HG03354 (cell line): ENCODE data around the gene TAS2R60.
"Not testable (repeated sequence)": the region's sequence is repeated elsewhere in the genome, so short reads cannot be mapped to it uniquely, and the experiment has no call there.

Experiments used
- ATAC-seq: cut with Tn5 transposase; IDR thresholded peaks from one replicate; pipeline ENCODE4 v1.9.1; 2021; ENCODE audit warnings: mild to moderate bottlenecking; ENCODE audit not compliant: unreplicated experiment, poor library complexity, severe bottlenecking

TAS2R60 gene

DNA sequence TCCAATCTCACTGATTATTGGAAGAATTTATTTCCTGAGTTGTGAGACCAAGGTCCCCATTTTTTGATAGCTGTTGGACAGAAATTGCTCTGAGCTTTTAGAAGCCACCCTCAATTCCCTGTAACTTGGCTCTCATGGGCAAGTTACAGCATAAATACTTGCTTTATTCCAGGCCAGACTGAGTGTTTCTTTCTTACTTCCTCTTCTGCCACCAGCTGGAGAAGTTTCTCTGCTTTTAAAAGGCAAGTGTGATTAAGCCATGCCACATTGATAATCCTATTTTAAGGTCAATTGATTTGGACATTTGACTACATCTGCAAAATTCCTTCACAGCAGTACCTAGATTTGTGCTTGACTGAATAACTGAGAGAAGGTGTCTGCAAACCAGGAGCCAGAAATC lies 20.3 kb downstream of the TAS2R60 start:
- no peak for ATAC-seq

GRCh38 chr7:143463957-143464356 lies 20.7 kb downstream of the TAS2R60 start:
- ATAC-seq, result no peak

- ATAC-seq, result no peak
Observed at GRCh38 chr7:143467724-143468123, 24.5 kb downstream of the TAS2R60 start.

DNA sequence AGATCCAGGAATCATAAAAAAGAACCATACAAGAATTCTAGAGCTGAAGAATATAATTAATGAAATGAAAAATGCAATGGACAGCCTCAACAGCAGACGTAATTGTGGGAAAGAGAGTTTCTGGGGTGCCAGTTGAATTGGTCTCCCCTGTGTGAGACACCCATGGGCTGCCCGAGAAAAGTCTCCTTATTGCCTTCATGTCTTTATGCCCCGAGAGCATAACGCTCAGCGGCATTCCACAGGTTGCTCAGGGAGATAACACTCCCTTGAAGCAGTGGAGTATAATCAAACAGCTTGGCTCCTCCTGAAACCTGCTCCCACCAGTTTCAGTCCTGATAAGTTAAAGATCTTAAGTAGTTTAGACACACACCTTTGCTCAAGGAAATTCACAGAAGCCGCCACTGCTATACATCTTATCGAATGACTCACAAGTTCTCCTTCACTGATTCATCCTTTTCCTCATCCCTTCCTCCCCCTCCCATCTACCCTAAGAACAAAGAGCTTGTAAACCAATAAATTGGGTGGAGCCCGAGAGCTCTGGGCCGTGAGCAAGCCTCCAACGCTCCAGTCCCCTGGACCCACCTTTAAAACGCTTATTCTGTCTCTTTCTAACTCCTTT lies 28.9 kb downstream of the TAS2R60 start:
- ATAC-seq, result not testable (repeated sequence)

DNA sequence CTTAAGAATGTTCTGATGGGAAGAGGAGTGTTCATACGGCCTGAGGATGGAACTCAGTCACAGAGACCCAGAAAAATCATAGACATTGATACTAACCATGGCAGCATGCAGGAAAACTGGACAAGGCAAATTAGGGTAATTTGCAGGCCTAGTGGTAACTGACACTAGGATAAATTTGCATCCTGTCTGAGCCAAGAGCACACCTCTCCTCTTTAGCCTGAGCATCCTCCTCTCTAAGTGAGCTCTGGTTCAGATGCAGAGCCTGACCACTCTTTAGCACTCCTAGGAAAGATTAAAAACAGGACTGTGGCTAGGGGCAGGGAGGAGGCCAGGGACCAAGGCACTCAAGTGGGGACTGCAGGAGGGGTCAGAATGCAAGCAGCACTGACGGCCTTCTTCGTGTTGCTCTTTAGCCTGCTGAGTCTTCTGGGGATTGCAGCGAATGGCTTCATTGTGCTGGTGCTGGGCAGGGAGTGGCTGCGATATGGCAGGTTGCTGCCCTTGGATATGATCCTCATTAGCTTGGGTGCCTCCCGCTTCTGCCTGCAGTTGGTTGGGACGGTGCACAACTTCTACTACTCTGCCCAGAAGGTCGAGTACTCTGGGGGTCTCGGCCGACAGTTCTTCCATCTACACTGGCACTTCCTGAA lies 34.4 kb downstream of the TAS2R60 start, which contains the start of gene TAS2R41:
TAS2R41 (plus strand) TSS at position 373 of the 650 bp plus-strand sequence; CDS start at position 373, 0 bp downstream.
- no peak for ATAC-seq

DNA sequence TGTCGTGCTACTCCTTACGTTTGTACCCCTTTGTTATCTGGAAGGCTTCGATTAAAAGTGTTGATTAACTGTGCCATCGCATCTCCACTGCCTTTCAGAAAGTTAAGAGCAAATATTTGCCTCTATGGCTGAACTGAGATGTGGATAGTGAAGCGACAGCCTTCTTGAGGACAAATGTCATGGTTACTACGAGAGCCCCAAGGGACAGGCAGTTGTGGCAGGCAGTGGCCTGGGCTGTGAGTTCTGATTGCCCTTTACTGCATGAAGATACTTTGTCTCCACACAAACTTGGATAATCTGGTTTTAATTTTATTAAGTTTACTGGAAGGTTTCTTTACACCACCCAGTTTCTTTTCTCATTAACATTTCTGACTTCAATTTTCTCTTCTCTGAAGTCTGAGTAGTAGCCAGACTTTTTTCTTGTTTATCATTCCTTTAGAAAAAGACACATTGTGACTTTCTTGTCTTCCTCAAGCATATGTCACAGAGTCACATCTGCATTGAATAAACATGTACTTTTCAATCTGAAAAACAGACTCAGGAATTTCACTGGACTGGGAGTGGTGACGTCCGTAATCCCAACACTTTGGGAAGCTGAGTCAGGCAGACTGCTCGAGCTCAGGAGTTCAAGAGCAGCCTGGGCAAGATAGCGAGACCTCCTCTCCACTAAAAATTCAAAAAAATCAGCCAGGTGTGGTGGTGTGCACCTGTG lies 36.0 kb downstream of the TAS2R60 start:
- ATAC-seq, result no peak

- ATAC-seq, result no peak
Observed at GRCh38 chr7:143480501-143480900, 37.2 kb downstream of the TAS2R60 start.

GRCh38 chr7:143484119-143484518 lies 40.9 kb downstream of the TAS2R60 start:
- no peak for ATAC-seq

DNA sequence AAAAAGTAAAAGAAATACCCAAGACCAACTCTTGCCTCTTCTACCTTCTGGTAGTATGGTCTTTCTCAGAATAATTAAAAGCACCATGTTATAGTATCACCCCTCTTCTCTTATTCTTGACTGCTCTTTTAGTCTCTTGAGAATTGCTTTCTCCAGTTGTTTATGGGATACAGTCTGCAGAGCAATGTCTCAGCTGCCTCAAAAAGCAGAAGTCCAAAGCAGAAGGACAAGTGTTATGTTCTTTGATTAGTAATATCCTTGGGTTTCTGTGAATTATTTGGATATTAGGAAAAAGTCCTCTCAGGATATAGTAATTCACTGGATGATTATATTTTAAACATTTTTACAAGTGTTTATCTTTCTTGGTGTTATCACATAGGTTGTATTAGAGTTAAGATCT lies 41.8 kb downstream of the TAS2R60 start:
- no peak for ATAC-seq

DNA sequence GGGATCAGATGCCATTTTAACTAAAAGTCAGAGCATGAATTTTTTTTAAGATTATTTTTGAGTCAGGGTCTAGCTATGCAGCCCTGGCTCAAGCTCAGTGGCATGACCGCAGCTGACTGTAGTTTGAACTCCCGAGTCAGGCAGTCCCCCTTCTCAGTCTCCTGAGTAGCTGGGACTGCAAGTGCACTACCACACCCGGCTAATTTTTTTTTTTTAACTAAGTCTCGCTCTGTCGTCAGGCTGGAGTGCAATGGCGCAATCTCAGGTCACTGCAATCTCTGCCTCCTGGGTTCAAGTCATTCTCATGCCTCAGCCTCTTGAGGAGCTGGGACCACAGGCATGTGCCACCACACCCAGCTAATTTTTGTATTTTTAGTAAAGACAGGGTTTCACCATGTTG lies 42.2 kb downstream of the TAS2R60 start:
- ATAC-seq, result no peak

DNA sequence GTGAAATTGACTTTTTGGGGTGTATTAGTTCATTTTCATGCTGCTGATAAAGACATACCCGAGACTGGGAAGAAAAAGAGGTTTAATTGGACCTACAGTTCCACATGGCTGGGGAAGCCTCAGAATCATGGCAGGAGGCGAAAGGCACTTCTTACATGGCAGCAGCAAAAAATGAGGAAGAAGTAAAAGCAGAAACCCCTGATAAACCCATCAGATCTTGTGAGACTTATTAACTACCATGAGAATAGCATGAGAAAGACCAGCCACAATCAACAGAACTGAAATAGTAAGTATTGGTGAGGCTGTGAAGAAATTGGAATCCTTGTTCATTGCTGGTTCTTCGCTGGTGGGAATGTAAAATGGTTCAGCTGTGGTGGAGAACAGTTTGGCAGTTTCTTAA lies 43.0 kb downstream of the TAS2R60 start:
- not testable (repeated sequence) for ATAC-seq

GRCh38 chr7:143487061-143487460 lies 43.8 kb downstream of the TAS2R60 start:
- ATAC-seq, result no peak

- no peak for ATAC-seq
Observed at GRCh38 chr7:143487566-143487965, 44.3 kb downstream of the TAS2R60 start.

DNA sequence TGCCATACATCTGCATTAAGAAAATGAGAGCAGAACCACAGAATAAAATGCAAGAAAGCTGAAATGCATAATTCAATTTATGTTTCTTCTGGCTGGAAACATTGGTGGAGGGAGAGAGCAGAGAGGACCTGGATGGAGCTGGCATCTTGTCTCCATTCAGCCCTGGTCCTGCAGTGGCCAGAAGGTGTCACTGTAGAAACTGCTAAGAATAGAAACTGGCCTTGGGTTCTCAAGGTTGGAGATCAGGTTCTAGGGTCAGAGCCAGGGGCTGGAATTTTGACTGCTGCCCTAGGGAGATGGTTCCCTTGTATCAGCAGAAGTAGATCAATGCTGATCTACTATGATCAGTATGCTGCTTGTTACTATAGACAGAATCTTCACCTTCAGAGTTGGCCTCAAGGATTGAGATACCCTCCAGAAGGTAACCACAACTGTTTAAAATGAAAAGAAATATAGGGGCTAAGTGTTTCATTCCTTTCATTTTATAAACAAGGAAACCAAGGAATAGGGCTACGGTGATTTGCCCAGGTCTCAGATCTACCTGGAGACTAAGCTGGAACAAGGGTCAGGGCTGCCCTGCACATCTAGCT lies 47.6 kb downstream of the TAS2R60 start:
- ATAC-seq, result no peak

DNA sequence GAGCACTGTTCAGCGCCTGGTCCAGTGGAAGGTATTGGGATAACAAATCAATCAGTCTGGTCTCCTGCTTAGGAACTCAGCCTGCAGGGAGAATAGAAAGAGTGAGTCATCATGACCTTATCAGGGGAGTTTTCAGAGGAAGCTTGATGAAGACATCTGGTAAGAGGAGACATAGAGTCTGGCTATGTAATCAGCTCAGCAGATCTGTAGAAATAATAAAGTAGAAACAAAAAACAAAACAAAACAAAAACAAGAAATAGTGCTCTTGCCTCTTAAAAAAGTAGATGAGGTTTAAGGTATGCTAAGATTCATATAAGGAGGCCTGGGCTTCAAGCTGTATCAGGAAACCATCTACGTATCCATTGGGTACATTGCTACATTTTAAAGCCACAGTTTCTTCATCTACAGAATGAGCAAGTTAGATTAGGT lies 48.8 kb downstream of the TAS2R60 start:
- no peak for ATAC-seq

DNA sequence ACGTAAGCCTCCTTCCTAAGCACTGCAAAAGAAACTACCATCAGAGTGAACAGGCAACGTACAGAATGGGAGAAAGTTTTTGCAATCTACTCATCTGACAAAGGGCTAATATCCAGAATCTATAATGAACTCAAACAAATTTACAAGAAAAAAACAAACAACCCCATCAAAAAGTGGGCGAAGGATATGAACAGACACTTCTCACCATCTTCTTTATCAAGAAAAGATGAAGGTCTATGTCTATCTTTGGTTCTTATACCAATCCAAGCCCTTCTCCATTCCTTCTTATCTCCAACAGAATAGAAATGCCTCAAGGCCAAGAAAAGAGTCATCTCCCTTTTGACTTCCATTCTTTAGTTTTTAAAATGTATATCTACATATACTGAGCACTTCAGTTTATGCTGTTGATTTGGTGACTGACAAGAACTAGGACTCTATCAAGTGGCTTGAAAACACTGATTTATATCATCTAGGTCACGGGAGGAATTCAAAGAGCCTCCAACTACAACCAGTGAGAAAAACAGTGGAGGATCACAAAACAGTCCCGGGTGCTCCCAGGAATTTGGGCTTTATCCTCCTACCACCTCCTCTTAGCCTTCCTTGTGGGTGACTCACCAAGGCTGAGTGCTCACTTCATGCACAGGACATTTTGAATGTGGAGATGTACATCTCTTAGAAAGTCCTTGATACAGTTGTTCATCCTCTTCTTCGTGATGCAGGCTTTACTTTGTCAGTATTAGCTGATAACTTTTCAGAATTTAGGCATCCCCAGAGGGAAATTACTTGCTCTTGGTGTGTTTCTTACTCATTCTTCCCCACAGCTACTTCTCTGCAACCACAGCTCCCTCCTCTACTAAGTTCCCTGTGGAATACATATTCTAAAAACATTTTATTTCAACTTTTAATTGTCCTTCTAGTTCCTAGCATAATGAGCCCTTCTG lies 49.8 kb downstream of the TAS2R60 start:
- no peak for ATAC-seq

GRCh38 chr7:143493751-143494150 lies 50.5 kb downstream of the TAS2R60 start:
- no peak for ATAC-seq
